GM19452 (cell line): Measurements from ENCODE around the gene PLEKHG4.

Source experiments
- ATAC-seq: cut with Tn5 transposase; IDR thresholded peaks from one replicate; pipeline ENCODE4 v1.9.1; 2021; ENCODE audit not compliant: unreplicated experiment

Gene PLEKHG4

DNA sequence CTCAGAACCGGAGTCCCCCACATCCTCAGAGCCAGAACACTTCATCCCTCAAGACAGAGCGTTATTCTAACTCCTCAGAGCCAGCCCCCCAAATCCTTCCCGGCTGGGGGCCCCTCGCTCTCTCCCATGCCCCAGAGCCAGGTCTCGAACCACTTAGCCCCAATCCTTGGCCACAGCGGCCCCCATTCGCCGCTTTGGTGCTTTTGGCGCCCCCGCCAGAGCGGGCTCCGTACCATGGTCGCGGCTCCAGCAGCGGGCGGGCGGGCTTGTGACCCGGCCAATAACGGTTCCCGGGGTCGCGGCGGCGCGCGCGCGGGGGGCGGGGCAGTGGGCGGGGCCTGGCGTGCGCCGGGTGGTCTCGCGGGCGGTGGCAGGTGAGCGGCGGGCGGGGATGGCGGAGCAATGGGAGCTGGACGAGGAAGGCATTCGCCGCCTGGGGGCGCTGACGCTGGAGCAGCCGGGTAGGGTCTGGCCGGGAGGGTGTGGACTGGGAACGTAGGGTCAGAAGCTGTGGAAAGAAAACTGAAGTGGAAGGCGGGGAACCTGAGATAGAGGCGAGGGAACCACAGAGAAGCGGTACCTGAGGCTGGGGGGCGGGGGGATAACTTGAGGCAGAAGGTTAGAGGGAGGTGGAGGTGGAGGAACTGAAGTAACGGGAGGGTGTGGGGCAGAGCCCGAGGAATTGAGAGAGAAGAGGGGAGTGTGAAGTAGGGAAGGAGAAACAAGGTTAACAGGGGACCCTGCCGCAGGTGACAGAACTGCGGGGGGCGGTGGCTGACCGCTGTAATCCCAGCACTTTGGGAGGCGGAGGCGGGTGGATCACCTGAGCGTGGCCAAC lies 47.4 kb downstream of the PLEKHG4 start, which contains the start of the genes KCTD19 and LRRC36:
Gene KCTD19, minus strand, starts transcription at position 270 of the 838 bp plus-strand sequence. Its CDS starts 34 bp downstream, at position 236.
Gene LRRC36, plus strand, starts transcription at position 344 of the 838 bp plus-strand sequence. Its CDS starts 48 bp downstream, at position 392.
- ATAC-seq, result no peak

DNA sequence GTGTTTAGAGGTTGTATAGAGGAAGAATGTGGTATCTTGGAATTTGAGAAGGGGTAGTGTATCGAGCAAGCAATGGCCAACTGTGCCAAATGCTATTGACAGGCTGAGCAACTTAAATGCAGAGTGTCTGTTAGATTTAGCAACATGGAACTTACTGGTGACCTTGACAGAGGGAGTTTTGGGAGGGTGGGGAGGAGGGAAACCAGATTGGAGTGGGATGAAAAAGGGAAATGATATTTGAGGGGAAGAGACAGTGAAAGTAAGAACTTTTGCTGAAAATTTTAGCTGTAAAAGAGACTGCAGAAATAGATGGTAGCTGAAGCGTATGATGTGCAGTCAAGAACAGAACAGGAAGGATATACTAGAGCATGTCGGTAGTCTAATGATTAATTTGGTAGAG lies 48.4 kb downstream of the PLEKHG4 start:
- ATAC-seq, result no peak

DNA sequence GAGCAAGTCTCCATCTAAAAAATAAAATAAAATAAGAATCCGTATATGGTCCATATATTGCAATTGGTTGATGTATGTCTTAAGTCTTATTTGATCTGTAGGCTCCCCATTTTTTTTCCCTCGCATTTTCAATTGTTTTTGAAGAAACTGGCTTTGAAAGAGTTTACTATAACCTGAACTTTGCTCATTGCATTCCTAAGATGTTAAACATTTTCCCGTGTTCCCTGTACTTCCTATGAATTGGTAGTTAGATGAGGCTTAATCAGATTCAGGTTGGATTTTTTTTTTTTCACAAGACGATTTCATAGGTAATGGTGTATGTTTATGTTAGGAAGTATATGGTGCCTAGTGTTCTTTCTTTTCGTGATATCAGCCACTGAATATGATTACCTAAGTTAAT lies 50.6 kb downstream of the PLEKHG4 start:
- no peak for ATAC-seq

DNA sequence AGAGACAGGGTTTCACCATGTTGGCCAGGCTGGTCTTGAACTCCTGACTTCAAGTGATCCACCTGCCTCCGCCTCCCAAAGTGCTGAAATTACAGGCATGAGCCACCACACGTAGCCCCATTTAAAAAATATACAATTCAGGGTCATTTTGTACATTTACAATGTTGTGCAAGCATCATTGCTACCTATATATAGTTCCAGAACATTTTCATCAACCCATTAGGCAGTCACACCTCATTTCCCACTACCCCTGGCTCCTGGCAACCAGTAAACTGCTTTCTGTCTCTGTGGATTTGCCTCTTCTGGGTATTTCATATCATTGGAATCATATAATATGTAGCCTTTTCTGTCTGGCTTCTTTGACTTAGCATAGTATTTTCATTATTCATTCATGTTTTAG lies 54.0 kb downstream of the PLEKHG4 start:
- ATAC-seq, result no peak

DNA sequence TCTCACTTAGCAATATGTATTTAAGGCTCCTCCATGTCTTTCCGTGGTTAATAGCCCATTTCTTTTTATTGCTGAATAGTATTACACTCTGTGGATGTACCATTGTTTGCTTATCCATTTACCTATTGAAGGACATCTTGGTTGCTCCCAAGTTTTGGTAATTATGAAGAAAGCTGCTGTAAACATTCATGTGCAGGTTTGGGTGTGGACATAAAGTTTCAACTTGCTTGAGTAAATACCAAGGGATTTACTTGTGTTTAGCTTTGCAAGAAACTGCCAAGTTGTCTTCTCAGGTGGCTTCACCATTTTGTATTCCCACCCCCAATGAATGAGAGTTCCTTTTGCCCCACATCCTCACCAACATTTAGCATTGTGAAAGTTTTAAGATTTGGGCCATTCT lies 56.8 kb downstream of the PLEKHG4 start:
- no peak for ATAC-seq

DNA sequence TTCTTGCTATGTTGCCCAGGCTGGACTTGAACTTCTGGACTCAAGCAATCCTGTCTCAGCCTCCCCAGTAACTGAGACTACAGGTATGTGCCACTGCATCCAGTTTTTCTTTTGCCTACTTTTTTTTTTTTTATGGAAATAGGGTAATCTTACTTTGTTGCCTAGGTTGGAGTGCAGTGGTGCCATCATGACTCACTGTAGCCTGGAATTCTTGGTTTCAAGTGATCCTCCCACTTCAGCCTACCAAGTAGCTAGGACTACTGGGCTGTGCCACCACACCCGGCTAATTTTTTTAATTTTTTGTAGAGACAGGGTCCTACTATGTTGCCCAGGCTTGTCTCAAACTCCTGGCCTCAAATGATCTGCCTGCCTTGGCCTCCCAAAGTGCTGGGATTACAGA lies 57.3 kb downstream of the PLEKHG4 start:
- no peak for ATAC-seq
